ENCODE data around the gene GFOD1.

DNA sequence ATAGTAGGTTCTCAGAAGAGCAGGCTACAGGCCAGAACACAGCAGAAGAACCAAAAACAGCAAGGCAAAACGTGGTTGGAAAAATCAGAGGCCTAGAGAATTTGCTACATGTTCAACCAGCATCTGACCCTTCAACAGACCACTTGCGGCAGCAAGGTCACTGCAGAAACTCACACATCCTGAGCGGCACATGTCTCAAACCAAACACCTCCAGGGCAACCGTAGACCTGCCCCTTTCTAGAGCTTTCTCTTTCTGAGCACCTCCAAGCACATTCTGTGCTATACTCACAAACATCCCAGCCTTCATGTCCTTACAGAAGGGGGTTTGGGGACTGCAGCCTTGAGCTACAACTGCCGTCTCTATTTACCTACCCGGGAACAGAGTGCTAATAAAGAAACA lies 52.6 kb downstream of the GFOD1 start:
- TF ChIP-seq, protein P1, sequence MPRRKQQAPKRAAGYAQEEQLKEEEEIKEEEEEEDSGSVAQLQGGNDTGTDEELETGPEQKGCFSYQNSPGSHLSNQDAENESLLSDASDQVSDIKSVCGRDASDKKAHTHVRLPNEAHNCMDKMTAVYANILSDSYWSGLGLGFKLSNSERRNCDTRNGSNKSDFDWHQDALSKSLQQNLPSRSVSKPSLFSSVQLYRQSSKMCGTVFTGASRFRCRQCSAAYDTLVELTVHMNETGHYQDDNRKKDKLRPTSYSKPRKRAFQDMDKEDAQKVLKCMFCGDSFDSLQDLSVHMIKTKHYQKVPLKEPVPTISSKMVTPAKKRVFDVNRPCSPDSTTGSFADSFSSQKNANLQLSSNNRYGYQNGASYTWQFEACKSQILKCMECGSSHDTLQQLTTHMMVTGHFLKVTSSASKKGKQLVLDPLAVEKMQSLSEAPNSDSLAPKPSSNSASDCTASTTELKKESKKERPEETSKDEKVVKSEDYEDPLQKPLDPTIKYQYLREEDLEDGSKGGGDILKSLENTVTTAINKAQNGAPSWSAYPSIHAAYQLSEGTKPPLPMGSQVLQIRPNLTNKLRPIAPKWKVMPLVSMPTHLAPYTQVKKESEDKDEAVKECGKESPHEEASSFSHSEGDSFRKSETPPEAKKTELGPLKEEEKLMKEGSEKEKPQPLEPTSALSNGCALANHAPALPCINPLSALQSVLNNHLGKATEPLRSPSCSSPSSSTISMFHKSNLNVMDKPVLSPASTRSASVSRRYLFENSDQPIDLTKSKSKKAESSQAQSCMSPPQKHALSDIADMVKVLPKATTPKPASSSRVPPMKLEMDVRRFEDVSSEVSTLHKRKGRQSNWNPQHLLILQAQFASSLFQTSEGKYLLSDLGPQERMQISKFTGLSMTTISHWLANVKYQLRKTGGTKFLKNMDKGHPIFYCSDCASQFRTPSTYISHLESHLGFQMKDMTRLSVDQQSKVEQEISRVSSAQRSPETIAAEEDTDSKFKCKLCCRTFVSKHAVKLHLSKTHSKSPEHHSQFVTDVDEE (CRISPR knock-in tag; IDR thresholded peaks at IDR 0.05), result no peak
- no peak for TF ChIP-seq ESRRG (CRISPR knock-in tag; IDR thresholded peaks at IDR 0.05)
- TF ChIP-seq ZNF565 (CRISPR knock-in tag; conservative IDR thresholded peaks at IDR 0.05; ENCODE audit: low read depth), result no peak
- TF ChIP-seq, protein P2, sequence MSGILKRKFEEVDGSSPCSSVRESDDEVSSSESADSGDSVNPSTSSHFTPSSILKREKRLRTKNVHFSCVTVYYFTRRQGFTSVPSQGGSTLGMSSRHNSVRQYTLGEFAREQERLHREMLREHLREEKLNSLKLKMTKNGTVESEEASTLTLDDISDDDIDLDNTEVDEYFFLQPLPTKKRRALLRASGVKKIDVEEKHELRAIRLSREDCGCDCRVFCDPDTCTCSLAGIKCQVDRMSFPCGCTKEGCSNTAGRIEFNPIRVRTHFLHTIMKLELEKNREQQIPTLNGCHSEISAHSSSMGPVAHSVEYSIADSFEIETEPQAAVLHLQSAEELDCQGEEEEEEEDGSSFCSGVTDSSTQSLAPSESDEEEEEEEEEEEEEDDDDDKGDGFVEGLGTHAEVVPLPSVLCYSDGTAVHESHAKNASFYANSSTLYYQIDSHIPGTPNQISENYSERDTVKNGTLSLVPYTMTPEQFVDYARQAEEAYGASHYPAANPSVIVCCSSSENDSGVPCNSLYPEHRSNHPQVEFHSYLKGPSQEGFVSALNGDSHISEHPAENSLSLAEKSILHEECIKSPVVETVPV (CRISPR knock-in tag; IDR thresholded peaks at IDR 0.05), result no peak
- TF ChIP-seq TOX (CRISPR knock-in tag; IDR thresholded peaks at IDR 0.05; ENCODE audit: borderline replicate concordance), result no peak
- TF ChIP-seq, protein P3, sequence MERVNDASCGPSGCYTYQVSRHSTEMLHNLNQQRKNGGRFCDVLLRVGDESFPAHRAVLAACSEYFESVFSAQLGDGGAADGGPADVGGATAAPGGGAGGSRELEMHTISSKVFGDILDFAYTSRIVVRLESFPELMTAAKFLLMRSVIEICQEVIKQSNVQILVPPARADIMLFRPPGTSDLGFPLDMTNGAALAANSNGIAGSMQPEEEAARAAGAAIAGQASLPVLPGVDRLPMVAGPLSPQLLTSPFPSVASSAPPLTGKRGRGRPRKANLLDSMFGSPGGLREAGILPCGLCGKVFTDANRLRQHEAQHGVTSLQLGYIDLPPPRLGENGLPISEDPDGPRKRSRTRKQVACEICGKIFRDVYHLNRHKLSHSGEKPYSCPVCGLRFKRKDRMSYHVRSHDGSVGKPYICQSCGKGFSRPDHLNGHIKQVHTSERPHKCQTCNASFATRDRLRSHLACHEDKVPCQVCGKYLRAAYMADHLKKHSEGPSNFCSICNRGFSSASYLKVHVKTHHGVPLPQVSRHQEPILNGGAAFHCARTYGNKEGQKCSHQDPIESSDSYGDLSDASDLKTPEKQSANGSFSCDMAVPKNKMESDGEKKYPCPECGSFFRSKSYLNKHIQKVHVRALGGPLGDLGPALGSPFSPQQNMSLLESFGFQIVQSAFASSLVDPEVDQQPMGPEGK (CRISPR knock-in tag; IDR thresholded peaks at IDR 0.05; ENCODE audit: borderline replicate concordance), result no peak

Measured in SK-N-SH treated with all-trans-retinoic acid at 6 μM for 48 hours (cell line).